ENCODE measurements around the gene TUT4.

- TF ChIP-seq CTCF (conservative IDR thresholded peaks at IDR 0.05; ENCODE audit: low read depth, low read length) (no peak), EZH2 (IDR thresholded peaks at IDR 0.05; ENCODE audit: low read length, unreplicated experiment) (no peak), EZH2phosphoT487 (IDR thresholded peaks at IDR 0.05; ENCODE audit: borderline replicate concordance, low read length) (no peak)
These were observed 22.2 kb downstream of the TUT4 start for GRCh38 chr1:52530563-52531144.
